ENCODE measurements around the gene PRIM2.

GRCh38 chr6:57303931-57304681 lies 13.3 kb upstream of the PRIM2 start:
- no peak for TF ChIP-seq POLR2A (IDR thresholded peaks at IDR 0.05; ENCODE audit: extremely low read depth, insufficient read length)
- no peak for TF ChIP-seq CTCF (IDR thresholded peaks at IDR 0.05; ENCODE audit: low read depth, low read length)

Measured in NB4 (cell line).